HL-60/S4 (cell line): ENCODE results near the gene NECTIN4.
"Not testable (repeated sequence)": the region's sequence is repeated elsewhere in the genome, so short reads cannot be mapped to it uniquely, and the experiment has no call there.

Experiments
- in situ Hi-C: fragments of 300-500 bp; cut with MboI; formaldehyde crosslinking; loops from 2 replicates; pipeline ENCODE4 v1.14.3; 2022; ENCODE audit warnings: low sequenced_read_pairs

NECTIN4 gene

GRCh38 chr1:161089251-161089924 lies at the start of gene NECTIN4:
Gene NECTIN4 (minus strand): TSS chr1:161089558. CDS start chr1:161089296, 262 bp downstream.
- in situ Hi-C loops, result loop anchor here (10.0 kb wide), 1 partner anchor 95 kb away; no protein-coding TSS in a partner anchor

DNA sequence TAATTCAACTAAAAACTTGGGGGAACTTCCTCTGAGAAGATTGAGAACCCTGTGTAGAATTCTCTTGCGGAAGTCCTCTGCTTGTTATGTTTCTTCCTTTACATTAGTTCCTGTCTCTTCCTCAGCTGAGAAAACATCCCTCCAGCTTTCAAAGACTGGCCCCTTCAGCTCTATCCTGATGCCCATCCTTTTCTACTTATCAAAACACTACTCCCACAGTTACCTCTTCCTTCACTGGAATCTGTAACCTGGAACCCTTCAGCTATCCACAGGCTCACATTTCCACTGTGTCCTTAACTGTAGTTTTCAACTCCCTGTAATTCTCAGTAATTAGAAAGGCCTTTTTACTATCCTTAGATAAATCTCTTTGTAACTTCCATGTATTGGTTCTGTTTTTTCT lies 49.1 kb upstream of the NECTIN4 start:
- in situ Hi-C loops, result no loop called here

DNA sequence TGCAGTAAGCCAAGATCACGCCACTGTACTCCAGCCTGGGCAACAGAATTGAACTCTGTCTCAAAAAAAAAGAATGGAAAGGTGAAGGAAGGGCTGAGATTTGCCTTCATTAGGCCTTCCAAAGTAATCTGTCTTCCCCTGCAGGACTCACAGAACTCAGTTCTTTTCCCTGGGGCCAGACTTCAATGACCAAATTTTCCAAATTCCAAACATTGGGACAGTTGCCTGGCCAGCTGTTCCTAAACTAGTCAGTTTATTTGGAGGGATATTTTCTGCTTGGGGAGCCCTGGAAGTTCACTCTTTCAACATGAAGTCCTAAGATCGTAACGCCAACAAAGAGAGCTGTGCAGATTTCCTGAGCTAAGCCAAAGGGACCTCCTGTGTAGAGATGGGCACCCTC lies 48.5 kb upstream of the NECTIN4 start:
- in situ Hi-C loops, result no loop called here

DNA sequence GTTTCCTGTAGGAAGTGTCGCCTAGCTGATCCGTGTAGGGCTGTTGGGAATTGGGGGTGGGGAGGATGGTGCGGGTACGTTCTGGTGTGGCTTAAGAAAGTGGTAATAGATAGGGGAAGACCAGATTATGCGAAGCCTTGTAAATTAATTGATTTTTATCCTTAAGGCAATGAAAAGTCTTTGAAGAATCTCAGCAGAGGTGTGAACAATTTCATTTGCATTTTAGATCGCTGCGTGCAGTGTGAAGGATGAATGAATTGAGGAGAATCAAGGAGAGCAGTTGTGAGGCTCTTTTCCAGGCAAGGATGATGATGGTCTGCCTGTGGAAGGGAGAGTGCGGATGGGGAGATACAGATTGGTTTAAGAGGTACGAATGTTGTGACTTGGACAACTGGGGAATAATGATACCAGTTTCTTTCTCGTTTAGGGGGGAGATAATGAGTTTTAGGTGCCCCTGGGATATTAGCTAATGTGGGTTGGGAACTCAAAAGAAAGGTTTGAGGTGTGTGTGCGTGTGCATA lies 43.9 kb upstream of the NECTIN4 start:
- in situ Hi-C loops, result no loop called here

- in situ Hi-C loops, result no loop called here
Measured at GRCh38 chr1:161132410-161133219, 43.3 kb upstream of the NECTIN4 start, which contains the start of gene DEDD. Gene DEDD (minus strand): TSS chr1:161132667. CDS start chr1:161124462, 8,205 bp downstream.

GRCh38 chr1:161131523-161132409 lies 42.4 kb upstream of the NECTIN4 start:
- in situ Hi-C loops, result no loop called here

DNA sequence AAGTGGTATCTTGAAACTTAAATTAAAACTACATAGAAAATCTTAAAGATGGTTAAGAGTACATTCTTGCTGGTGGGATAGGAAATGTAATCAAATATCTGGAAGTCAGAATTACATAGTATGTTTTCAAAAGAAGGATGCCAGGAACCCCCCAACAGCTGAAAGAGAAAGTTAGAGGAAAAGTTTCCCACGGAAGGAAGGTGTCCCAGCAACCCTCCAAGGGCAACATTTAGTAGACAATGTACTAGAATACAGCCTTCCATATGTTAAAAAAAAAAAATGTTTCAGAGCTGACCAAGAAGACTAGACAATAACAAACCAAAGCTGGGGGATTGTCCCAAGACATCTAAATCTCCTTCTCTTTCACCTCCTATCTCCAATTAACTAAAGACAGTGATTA lies 40.9 kb upstream of the NECTIN4 start:
- in situ Hi-C loops, result no loop called here

- in situ Hi-C loops, result no loop called here
Measured at GRCh38 chr1:161128591-161129420, 39.4 kb upstream of the NECTIN4 start.

DNA sequence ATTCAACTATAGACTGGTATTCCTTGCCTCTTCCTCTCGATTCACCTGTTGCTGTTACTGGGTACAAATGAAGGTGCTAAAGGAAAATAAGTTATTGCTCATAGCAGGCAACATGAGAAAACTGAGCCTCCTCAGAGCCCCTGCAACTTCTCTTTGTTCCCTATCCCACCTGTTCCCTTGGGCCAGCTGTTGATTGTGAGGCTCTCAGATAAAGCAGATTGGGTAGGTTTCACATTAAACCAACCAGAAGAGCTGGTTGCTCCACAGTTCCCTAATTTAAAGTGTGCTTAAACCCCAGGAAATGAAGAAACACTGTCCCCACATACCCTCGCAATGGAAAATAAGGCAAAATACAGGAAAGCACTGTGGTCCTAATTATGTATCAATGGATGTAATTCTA lies 38.3 kb upstream of the NECTIN4 start:
- in situ Hi-C loops, result no loop called here

DNA sequence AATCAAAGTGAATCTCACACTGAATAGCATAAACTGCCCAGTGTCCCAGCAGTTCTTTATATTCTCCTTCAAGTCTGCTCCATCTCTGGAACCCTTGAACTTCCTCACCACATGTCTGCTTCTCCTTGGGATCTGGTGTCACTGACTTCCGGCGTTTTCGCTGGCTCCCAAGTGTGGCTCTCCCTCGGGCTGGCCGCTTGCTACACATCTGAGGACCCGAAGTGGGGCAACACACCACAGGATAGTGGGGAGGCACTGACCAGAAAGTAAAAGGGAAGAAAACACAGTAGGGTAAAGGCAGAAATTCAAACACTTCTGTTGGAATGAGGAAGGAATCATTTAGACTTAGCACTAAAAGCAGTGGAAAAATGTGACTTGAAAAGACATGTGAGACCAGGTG lies 33.6 kb upstream of the NECTIN4 start:
- in situ Hi-C loops, result no loop called here

DNA sequence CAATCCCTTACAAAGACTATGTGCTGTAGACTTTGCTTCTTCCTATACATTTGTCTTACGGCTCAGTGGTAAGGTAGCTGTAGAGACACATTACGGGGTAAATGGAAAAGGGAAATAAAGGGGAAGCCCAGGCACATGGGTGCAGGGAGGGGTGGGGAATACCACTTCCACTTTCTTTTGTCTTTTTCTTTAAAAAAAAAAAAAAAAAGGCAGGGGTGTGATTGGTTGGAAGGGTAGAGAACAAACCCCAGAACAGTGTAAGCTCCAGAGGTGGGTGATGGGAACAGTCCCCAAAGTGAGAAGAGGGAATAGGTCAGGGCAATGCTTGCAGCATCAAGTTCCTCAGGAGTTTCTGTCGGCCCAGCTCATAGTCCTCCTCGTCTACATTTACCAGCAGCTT lies 32.5 kb upstream of the NECTIN4 start:
- in situ Hi-C loops, result no loop called here

GRCh38 chr1:161121042-161121650 lies 31.8 kb upstream of the NECTIN4 start:
- in situ Hi-C loops, result no loop called here

DNA sequence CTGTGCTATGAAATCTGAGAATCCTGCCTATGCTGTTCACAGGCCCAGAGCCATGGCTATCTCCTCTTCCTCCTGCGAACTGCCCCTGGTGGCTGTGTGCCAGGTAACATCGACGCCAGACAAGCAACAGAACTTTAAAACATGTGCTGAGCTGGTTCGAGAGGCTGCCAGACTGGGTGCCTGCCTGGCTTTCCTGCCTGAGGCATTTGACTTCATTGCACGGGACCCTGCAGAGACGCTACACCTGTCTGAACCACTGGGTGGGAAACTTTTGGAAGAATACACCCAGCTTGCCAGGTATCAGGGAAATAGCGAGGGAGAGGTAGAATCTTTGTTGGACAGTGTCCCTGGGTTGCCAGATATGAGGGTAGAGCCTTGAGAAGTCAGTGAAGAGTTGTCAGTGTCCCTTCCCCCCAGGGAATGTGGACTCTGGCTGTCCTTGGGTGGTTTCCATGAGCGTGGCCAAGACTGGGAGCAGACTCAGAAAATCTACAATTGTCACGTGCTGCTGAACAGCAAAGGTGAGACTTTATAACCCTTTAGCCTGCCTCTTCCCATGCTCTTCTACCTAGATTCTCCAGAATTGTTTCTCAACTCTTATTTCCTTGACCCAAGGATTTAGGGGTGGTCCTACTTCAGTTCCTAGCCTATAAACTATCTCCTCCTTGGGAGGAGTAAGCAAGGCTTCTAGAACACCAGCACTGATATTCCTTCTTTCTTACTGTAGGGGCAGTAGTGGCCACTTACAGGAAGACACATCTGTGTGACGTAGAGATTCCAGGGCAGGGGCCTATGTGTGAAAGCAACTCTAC lies 29.9 kb upstream of the NECTIN4 start:
- in situ Hi-C loops, result no loop called here

DNA sequence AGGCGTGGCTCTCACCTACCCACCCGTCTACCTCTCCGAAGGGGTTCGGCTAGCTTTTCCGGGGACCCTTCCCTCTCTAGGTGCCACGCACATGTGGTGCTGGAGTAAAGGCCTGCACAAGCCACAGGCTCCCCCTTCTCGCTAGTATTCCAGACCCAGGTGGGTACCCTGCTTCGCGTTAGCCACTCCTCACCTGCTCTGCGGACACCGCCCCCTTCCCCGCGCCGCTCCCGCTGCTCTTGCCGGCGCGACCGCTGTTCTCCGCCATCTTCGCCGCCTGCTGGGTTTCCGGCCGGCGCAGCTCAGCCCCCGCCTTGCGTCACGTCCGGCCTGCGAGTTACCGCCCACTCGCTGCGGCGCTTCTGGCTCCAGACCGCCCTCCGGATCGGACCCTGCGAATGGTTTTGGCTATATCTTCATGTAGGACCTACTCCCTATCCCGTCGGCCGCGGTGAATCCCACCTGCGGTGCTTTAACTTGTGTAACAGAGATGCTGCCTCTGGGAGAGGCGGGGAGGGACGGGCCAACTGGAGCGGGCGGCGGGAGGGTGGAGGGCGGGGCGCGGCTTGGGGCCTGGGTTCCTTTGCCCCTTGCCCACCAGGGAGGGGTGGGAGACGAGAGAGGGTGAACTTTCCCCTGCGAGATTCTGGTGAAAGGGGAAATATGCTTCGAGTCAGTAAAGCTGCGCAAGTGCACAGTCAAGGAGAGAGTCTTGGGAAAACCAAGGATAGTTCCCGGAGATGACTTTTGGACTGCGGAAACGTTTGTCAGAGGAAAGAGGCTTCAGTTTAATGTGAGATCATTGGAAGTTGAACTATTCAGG lies 28.6 kb upstream of the NECTIN4 start, which contains the start of the genes NIT1 and PFDN2:
TSS of gene NIT1 (plus strand) at position 347 of the 823 bp plus-strand sequence. CDS start at position 419, 72 bp downstream.
TSS of gene PFDN2 (minus strand) at position 279 of the 823 bp plus-strand sequence. CDS start at position 268, 11 bp downstream.
- in situ Hi-C loops, result no loop called here

- in situ Hi-C loops, result not testable (repeated sequence)
Measured at GRCh38 chr1:161115961-161116360, 26.6 kb upstream of the NECTIN4 start.

DNA sequence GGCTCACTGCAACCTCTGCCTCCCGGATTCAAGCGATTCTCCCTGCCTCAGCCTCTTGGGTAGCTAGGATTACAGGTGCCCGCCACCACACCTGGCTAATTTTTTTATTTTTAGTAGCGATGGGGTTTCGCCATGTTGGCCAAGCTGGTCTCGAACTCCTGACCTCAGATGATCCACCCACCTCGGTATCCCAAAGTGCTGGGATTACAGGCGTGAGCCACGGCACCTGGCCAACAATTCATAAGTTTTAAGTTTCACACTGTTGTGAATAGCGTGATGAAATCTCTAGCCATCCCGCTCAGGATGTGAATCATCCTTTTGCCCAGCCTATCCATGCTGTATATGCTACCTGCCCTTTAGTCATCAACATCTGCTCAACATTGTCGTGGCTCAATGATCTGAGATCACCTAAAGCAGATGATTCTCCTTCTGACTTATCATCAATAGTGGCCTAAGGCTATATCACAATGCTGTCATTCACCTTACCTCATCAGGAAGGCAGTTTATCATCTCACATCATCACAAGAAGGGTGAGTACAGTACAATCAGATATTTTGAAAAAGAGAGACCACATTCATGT lies 25.9 kb upstream of the NECTIN4 start:
- in situ Hi-C loops, result no loop called here

DNA sequence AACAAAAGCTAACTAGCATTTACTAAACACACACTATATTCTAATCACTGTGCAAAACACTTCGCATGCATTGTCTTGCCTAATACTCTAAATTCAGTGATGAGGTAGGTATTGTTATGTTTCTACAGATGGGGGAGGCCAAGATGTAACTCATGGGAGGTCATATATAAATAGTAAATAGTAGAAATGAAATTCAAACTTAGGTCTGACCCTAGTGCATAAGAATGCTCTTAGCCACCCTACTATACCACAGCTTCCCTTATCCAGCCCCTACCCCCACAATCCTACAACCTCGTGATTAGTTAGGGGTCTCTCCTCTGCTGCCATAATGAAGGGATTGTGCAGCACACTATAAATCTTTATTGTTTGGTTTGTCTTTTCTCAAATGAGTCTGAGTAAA lies 25.2 kb upstream of the NECTIN4 start:
- in situ Hi-C loops, result no loop called here
